Activated T-helper 2 cell treated with anti-CD3 and anti-CD28 coated beads, Interferon-gamma antibody, Interleukin-2, Interleukin-4, amounts not matched to agents 10 μg/mL and 5 μg/mL and 100 μg/mL, durations not matched to agents 14 hours and 24 hours and 36 hours (primary cell): Measurements from ENCODE around the gene XPO5. TPM values are rescaled to one million over a fixed set of nuclear protein-coding genes. Genes with fewer than 3 reads are reported as not detected.
"Not testable (repeated sequence)": the region's sequence is repeated elsewhere in the genome, so short reads cannot be mapped to it uniquely, and the experiment has no call there.

Experiments used
- DNase-seq: peaks from one replicate; pipeline ENCODE4 v3.0.0; 2021; ENCODE audit warnings: low spot score
- H3K27ac Mint-ChIP-seq: one replicate; pipeline ENCODE4 v1.8.0; 2021; ENCODE audit warnings: mixed read lengths
- H3K27me3 Mint-ChIP-seq: one replicate; pipeline ENCODE4 v1.8.0; 2021; ENCODE audit warnings: low read depth, mixed read lengths
- H3K36me3 Mint-ChIP-seq: one replicate; pipeline ENCODE4 v1.8.0; 2021; ENCODE audit warnings: low read depth, mixed read lengths
- H3K4me1 Mint-ChIP-seq: one replicate; pipeline ENCODE4 v1.8.0; 2021; ENCODE audit warnings: low read depth, mixed read lengths
- H3K4me3 Mint-ChIP-seq: one replicate; pipeline ENCODE4 v1.8.0; 2021; ENCODE audit warnings: low read depth, mild to moderate bottlenecking, moderate library complexity, mixed read lengths
- H3K9me3 Mint-ChIP-seq: one replicate; pipeline ENCODE4 v1.8.0; 2021; ENCODE audit warnings: mixed read lengths
- intact Hi-C: fragments of 100-400 bp; cut with micrococcal nuclease; formaldehyde crosslinking; loops from one replicate; pipeline ENCODE4 v1.15.1; 2023
- total RNA-seq: library from RNA; stranded (reverse); gene quantifications from 2 replicates; pipeline ENCODE4 v1.2.3, GENCODE V29; 2022

The XPO5 gene
- total RNA-seq, 1 donor from 2014 or later = 114 TPM

DNA sequence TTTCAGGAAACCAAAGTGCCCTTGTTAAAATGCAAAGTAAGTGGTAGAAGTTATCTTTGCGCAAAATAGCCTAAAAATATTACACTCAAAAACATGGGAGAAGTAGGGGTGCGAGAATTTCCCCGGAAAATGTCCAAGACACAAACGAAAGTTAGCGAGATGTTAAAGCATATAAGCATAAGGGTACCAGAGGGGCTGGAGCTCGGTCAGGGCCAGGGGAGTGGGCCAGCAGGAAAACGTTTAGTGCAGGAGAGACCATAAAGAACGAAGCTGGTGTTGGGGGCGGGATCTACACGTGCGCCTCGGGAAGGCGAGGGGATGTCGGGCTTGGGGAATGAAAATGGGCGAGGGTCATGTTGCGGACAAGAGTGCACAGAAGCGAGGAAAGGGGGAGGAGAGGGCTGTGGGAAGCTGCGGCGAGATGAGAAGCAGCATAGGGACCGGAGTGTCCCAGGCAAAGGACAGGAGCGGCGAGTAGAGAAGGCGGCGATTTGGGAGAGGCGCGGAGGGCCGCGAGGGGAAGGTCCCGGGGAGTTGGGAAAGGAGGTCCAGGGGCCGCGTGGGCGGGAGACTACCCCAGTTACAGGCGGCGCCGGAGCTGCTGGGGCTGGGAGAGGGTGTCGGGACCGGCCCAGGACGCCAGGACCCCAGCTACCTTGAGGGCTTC, 600 bp downstream of the XPO5 start:
- H3K36me3 Mint-ChIP-seq = peaks cover 57% of the 10 kb centered on the region
- intact Hi-C loops = no loop called here
- no peaks in the 10 kb centered on the region for H3K9me3 Mint-ChIP-seq
- H3K4me1 Mint-ChIP-seq = peaks cover 49% of the 10 kb centered on the region
- peak overlapping the region; percentile 91 for H3K27ac Mint-ChIP-seq
- DNase-seq = no peak
- no peaks in the 10 kb centered on the region for H3K27me3 Mint-ChIP-seq
- peak overlapping the region; percentile 91 for H3K4me3 Mint-ChIP-seq

DNA sequence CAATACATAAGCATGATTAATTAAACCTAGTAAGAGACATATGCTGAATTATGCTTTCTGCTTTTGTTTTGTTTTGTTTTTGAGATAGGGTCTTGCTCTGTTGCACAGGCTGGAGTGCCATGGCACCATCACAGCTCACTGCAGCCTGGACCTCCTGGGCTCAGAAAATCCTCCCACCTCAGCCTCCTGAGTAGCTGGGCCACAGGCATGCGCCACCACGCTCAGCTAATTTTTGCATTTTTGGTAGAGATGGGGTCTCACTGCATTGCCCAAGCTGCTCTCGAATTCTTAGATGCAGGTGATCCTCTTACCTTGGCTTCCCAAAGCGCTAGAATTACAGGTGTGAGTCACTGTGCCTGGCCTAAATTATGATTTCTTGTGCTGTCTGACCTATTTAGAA, 3.8 kb downstream of the XPO5 start:
- Mint-ChIP-seq H3K9me3 (no peaks in the 10 kb centered on the region), H3K27ac (peak overlapping the region; percentile 57), H3K4me3 (no peak overlapping the region), H3K27me3 (no peaks in the 10 kb centered on the region), H3K36me3 (peaks cover 61% of the 10 kb centered on the region), H3K4me1 (peaks cover 27% of the 10 kb centered on the region)
- intact Hi-C loops = loop anchor here (5.0 kb wide), 1 partner anchor 190 kb away; no protein-coding TSS in a partner anchor
- DNase-seq = no peak

DNA sequence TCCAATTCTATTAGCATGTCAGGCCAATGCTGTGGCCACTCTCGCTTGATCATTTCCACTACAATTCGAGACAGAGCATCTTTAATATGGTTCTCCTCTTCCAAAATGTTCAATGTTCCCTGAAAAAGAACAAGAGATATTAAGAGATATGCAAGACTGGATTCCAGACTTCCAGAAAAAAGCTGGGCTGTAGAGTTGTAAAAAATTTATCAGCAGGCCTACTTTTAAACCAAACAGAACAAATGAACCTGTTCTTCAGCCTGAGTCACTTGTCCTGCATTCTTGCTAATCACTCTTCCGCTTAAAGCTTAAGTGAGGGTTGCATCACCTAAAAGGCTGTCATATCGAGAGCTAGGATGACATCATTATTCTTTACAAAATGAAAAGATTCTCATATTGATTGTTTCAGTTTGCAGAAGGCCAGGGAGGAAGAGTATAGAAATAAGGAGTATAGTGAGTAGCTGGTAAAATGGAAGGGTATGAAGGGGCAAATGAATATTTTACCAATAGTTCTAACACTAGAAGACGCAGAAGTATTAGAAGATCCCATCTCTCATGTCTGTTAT, 4.9 kb downstream of the XPO5 start:
- Mint-ChIP-seq H3K27ac (peak overlapping the region; percentile 89), H3K4me3 (peak overlapping the region; percentile 40), H3K27me3 (no peaks in the 10 kb centered on the region), H3K36me3 (peaks cover 64% of the 10 kb centered on the region), H3K4me1 (peaks cover 27% of the 10 kb centered on the region), H3K9me3 (no peaks in the 10 kb centered on the region)
- no peak for DNase-seq
- intact Hi-C loops = loop anchor here (5.0 kb wide), 1 partner anchor 189 kb away; no protein-coding TSS in a partner anchor

DNA sequence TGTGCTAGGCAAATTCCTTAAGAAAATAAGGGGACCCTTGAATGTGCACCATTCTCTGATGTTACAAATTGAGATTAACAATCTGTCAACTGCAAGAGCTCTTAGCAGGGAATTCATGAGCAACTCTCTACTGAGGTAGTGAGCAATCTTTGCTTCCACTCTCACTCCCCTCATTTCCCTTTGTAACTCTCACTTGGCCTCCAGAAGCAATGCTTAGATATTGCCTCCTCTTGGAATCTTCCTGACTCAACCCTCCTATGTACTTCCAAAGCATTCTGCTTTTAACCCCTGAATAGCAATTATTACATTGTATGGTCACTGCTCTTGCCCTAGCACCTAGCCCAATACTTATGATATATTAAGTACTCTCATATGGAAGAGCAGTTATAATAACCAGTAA, 16.5 kb downstream of the XPO5 start:
- Mint-ChIP-seq H3K4me3 (no peak overlapping the region), H3K36me3 (peaks cover 84% of the 10 kb centered on the region), H3K9me3 (no peaks in the 10 kb centered on the region), H3K27ac (no peak overlapping the region), H3K27me3 (no peaks in the 10 kb centered on the region), H3K4me1 (no peaks in the 10 kb centered on the region)
- intact Hi-C loops = no loop called here
- DNase-seq = no peak

DNA sequence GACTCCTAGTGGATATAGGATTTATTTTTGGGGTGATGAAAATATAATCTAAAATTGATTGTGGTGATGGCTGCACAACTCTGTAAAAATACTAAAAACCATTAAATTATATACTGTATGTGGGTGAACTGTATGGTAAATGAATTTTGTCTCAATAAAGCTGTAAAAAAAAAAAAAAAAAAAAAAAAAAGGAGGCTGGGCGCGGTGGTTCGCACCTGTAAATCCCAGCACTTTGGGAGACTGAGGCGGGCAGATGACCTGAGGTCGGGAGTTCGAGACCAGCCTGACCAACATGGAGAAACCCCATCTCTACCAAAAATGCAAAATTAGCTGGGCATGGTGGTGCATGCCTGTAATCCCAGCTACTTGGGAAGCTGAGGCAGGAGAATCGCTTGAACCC, 18.2 kb downstream of the XPO5 start:
- DNase-seq, H3K4me1 Mint-ChIP-seq, intact Hi-C loops, H3K9me3 Mint-ChIP-seq, H3K27me3 Mint-ChIP-seq, H3K4me3 Mint-ChIP-seq, H3K27ac Mint-ChIP-seq: not testable (repeated sequence)
- H3K36me3 Mint-ChIP-seq = peaks cover 88% of the 10 kb centered on the region

DNA sequence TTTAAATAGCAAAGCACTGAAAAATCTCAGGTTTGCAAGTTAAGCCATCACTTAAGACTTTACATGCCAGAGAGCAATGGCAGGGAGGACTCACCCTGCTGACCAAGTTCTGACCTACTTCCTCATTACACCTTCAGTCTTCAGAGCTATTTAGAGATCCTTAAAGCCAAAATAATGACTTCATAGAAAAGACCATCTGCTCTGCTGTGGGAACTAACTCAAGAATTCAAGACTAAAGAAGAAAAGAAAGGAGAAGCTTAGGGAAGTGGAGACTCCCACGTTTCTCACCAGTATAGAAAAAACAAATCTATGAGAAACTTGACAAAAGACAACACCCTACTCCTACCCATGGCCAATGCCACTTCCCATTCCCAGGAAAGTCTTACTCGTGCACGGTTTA, 28.6 kb downstream of the XPO5 start:
- H3K27ac Mint-ChIP-seq = no peak overlapping the region
- H3K27me3 Mint-ChIP-seq = no peaks in the 10 kb centered on the region
- no peak for DNase-seq
- intact Hi-C loops = no loop called here
- no peak overlapping the region for H3K4me3 Mint-ChIP-seq
- no peaks in the 10 kb centered on the region for H3K4me1 Mint-ChIP-seq
- peaks cover 70% of the 10 kb centered on the region for H3K36me3 Mint-ChIP-seq
- H3K9me3 Mint-ChIP-seq = no peaks in the 10 kb centered on the region

DNA sequence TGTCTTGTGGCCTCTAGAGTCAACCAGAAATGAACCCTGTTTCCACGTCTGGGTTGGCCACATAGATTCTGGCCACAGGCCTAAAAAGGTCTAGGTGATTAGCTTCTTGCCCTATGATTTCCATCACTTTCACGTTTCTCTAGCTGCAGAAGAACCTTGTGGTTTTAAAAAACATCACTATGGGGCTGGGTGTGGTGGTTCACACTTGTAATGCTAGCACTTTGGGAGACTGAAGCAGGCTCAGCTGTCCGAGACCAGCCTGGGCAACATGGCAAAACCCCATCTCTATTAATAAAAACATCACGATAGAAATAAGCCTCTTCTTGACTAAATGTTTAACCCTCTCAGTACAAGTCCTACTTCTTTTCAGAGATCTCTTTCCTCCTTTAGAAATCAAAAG, 31.4 kb downstream of the XPO5 start:
- H3K27ac Mint-ChIP-seq = no peak overlapping the region
- peaks cover 66% of the 10 kb centered on the region for H3K36me3 Mint-ChIP-seq
- no peak overlapping the region for H3K4me3 Mint-ChIP-seq
- intact Hi-C loops = no loop called here
- no peaks in the 10 kb centered on the region for H3K27me3 Mint-ChIP-seq
- H3K9me3 Mint-ChIP-seq = no peaks in the 10 kb centered on the region
- no peak for DNase-seq
- H3K4me1 Mint-ChIP-seq = no peaks in the 10 kb centered on the region

DNA sequence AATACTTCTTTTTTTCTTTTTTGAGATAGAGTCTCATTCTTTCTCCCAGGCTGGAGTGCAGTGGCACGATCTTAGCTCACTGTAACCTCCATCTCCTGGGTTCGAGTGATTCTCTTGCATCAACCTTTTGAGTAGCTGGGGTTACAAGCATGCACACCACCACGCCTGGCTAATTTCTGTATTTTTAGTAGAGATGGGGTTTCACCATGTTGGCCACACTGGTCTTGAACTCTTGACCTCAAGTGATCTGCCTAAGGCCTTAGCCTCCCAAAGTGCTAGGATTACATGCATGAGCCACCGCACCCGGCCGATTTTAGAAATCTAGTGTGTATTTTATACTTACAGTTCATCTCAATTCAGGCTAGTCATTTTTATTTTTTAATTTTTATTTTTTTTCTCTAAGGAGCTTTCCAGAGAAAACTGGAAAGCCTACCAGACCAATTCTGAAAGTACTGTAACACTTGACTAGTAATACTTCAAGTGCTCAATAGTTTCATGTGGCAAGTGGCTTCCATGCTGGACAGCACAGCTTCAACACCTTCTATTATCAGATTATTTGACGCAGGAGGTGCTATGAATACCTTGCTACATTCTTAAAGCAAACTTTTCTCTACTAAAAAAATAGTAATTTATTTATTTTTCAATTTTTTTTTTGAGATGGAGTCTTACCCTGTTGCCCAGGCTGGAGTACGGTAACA, 33.9 kb downstream of the XPO5 start:
- Mint-ChIP-seq H3K9me3 (no peaks in the 10 kb centered on the region), H3K27me3 (no peaks in the 10 kb centered on the region), H3K4me3 (no peak overlapping the region), H3K27ac (no peak overlapping the region), H3K36me3 (peaks cover 66% of the 10 kb centered on the region), H3K4me1 (no peaks in the 10 kb centered on the region)
- intact Hi-C loops = no loop called here
- DNase-seq = no peak

DNA sequence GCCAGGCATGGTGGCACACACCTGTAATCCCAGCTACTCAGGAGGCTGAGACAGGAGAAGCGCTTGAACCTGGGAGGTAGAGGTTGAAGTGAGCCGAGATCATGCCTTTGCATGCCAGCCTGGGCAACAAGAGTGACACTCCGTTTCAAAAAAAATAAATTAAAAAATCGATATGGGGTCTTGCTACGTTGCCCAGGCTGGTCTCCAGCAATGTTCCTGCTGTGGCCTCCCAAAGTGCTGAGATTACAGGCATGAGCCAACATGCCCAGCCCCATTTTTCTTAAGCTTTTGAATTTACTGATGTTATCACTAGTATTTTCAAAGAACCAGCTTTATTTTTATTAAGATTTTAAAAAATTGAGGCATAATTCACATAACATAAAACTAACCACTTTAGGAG, 35.3 kb downstream of the XPO5 start:
- Mint-ChIP-seq H3K27ac (no peak overlapping the region), H3K27me3 (no peaks in the 10 kb centered on the region), H3K9me3 (no peaks in the 10 kb centered on the region), H3K4me3 (no peak overlapping the region), H3K4me1 (no peaks in the 10 kb centered on the region), H3K36me3 (peaks cover 55% of the 10 kb centered on the region)
- intact Hi-C loops = no loop called here
- no peak for DNase-seq

DNA sequence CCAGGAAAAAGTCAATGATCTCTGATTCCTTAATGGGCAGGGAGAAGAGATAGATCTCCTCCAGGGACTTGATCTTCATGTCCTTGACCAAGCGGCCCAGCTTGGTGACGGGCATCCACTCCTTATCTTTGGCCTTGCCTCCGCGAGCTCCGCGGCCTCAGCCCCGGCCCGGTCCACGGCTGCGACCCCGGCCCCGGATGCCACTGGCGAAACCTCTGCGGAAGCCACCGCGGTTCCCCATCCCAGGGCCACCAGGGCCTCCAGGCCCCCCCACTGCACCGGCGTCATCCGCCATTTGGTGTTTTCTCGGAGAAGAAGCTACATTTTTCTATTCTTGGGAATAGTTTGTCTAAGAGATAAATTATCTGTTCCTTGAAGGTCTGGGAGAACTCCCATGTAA, 36.4 kb downstream of the XPO5 start:
- H3K4me3 Mint-ChIP-seq, H3K27ac Mint-ChIP-seq, DNase-seq, H3K9me3 Mint-ChIP-seq, H3K27me3 Mint-ChIP-seq, H3K4me1 Mint-ChIP-seq, intact Hi-C loops: not testable (repeated sequence)
- peaks cover 47% of the 10 kb centered on the region for H3K36me3 Mint-ChIP-seq

DNA sequence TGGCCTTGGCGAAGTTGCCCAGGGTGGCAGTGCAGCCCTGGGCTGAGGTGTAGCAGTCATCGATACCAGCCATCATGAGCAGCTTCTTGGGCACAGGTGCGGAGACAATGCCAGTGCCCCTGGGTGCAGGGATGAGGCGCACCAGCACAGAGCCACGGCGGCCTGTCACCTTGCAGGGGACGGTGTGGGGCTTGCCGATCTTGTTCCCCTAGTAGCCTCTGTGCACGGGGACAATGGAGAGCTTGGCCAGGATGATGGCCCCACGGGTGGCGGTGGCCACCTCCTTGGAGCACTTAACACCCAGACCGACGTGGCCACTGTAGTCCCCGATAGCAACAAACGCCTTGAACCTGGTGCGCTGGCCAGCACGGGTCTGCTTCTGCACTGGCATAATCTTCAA, 36.9 kb downstream of the XPO5 start:
- H3K27me3 Mint-ChIP-seq, intact Hi-C loops, H3K27ac Mint-ChIP-seq, DNase-seq, H3K4me1 Mint-ChIP-seq, H3K4me3 Mint-ChIP-seq, H3K9me3 Mint-ChIP-seq: not testable (repeated sequence)
- peaks cover 49% of the 10 kb centered on the region for H3K36me3 Mint-ChIP-seq

DNA sequence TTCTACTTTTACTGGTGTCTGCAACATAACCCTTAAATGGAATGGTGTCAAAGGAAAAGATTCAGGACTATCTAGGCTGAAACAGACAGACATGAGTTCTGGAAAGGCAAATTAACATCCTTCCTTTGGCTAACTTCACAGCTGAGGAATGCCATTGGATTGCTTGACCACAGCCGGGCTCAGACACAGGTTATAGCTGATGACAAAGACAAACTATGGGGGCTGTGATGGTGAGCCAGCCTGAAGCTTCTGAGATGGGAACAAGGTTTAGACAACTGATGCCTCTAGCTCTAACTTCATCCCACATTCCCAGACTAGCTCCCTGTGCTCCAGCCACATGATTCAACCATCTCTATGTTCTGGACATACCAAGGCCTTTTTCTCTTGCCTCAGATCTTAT, 43.6 kb downstream of the XPO5 start:
- H3K9me3 Mint-ChIP-seq = no peaks in the 10 kb centered on the region

DNA sequence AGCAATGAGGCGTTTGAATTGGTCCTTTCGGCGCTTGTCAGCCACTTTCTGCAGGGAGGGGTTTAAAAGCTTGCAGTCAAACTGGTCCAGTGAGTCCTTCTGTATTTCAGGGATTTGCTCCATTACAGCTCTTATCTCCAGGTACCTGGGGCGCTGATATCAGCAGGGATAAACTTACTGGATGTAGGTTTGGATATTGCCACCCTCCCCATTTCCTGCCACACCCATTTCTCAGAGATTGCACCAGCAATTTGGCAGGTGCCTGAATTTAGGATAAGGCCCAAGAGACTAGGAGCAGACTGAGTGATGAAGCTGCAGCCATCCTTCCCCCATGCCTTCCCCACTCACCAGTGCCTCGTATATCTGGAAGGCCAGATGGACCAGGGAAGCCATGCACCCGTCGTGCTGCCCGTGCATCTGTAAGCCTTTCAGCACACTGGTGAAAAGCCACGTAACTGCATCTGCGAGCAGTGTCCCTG, 51.3 kb downstream of the XPO5 start:
- Mint-ChIP-seq H3K36me3 (peaks cover 80% of the 10 kb centered on the region), H3K27ac (no peak overlapping the region)

More for the DNA sequence above, 43.6 kb downstream of the XPO5 start:
- Mint-ChIP-seq H3K27me3 (no peaks in the 10 kb centered on the region), H3K4me3 (no peak overlapping the region), H3K36me3 (peaks cover 70% of the 10 kb centered on the region), H3K27ac (no peak overlapping the region), H3K4me1 (no peaks in the 10 kb centered on the region)
- DNase-seq = no peak
- intact Hi-C loops = no loop called here

More for the DNA sequence above, 51.3 kb downstream of the XPO5 start:
- no peaks in the 10 kb centered on the region for H3K27me3 Mint-ChIP-seq
- no peak for DNase-seq
- H3K4me3 Mint-ChIP-seq = no peak overlapping the region
- H3K4me1 Mint-ChIP-seq = no peaks in the 10 kb centered on the region
- intact Hi-C loops = no loop called here
- H3K9me3 Mint-ChIP-seq = no peaks in the 10 kb centered on the region
